Neural cell (in vitro differentiated cells): Measurements from ENCODE around the gene GLB1L.

Source experiments
- EZH2 ChIP-seq: fragments of 200-600, 300-800 bp; shearing (Covaris generic), sonication (generic); IDR thresholded peaks from 2 replicates; pipeline ENCODE4 v1.6.1; 2014; ENCODE audit warnings: antibody characterized with exemption, low read length, borderline replicate concordance, mild to moderate bottlenecking; ENCODE audit not compliant: insufficient read depth, poor library complexity, severe bottlenecking
- MXI1 ChIP-seq: fragments of 450-650 bp; conservative IDR thresholded peaks from 2 replicates; pipeline ENCODE4 v1.6.1; 2014; ENCODE audit warnings: antibody characterized with exemption, mild to moderate bottlenecking; ENCODE audit not compliant: poor library complexity, severe bottlenecking
- POLR2AphosphoS5 ChIP-seq: IDR thresholded peaks from 2 replicates; pipeline ENCODE4 v1.6.1; 2012
- TF ChIP-seq, protein P1 (sequence below): fragments of 450-650 bp; IDR thresholded peaks from 2 replicates; pipeline ENCODE4 v1.5.1; 2014; ENCODE audit warnings: antibody characterized with exemption, mild to moderate bottlenecking, moderate library complexity; ENCODE audit not compliant: poor library complexity, severe bottlenecking

DNA sequence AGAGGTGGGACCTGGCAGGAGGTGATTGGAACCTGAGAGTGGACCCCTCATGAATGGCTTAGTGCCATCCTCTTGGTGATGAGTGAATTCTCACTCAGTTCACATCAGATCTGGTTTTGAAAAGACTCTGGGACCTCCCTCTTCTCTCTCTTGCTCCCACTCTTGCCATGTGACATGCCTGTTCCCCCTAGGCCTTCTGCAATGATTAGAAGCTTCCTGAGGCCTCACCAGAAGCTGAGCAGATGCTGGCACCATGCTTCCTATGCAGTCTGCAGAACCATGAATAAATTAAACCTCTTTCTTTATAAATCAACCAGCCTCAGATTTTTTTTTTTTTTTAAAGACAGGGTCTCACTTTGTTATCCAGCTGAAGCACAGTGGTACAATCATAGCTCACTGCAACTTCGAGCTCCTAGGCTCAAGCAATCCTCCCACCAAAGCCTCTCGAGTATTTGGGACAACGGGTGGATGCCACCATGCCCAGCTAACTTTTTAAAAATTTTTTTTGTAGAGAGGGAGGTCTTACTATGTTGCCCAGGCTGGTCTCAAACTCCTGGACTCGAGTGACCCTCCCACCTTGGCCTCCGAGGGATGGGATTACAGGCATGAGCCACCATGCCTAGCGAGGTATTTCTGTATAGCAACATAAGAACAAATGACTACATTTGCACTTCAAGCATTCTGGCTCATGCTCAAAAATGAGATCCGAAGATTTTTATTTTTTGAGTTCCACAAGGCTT, 40.6 kb downstream of the GLB1L start:
- no peak for TF ChIP-seq EZH2
- TF ChIP-seq MXI1 = no peak
- TF ChIP-seq, protein P1, sequence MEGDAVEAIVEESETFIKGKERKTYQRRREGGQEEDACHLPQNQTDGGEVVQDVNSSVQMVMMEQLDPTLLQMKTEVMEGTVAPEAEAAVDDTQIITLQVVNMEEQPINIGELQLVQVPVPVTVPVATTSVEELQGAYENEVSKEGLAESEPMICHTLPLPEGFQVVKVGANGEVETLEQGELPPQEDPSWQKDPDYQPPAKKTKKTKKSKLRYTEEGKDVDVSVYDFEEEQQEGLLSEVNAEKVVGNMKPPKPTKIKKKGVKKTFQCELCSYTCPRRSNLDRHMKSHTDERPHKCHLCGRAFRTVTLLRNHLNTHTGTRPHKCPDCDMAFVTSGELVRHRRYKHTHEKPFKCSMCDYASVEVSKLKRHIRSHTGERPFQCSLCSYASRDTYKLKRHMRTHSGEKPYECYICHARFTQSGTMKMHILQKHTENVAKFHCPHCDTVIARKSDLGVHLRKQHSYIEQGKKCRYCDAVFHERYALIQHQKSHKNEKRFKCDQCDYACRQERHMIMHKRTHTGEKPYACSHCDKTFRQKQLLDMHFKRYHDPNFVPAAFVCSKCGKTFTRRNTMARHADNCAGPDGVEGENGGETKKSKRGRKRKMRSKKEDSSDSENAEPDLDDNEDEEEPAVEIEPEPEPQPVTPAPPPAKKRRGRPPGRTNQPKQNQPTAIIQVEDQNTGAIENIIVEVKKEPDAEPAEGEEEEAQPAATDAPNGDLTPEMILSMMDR = no peak
- no peak for TF ChIP-seq POLR2AphosphoS5
